Kidney tubule cell (primary cell): ENCODE data around the gene AARSD1.
"Not testable (repeated sequence)": the region's sequence is repeated elsewhere in the genome, so short reads cannot be mapped to it uniquely, and the experiment has no call there.

ENCODE experiments used
- DNase-seq: peaks from one replicate; pipeline ENCODE4 v3.0.0-alpha.2; 2018; ENCODE audit warnings: low spot score

Gene AARSD1

DNA sequence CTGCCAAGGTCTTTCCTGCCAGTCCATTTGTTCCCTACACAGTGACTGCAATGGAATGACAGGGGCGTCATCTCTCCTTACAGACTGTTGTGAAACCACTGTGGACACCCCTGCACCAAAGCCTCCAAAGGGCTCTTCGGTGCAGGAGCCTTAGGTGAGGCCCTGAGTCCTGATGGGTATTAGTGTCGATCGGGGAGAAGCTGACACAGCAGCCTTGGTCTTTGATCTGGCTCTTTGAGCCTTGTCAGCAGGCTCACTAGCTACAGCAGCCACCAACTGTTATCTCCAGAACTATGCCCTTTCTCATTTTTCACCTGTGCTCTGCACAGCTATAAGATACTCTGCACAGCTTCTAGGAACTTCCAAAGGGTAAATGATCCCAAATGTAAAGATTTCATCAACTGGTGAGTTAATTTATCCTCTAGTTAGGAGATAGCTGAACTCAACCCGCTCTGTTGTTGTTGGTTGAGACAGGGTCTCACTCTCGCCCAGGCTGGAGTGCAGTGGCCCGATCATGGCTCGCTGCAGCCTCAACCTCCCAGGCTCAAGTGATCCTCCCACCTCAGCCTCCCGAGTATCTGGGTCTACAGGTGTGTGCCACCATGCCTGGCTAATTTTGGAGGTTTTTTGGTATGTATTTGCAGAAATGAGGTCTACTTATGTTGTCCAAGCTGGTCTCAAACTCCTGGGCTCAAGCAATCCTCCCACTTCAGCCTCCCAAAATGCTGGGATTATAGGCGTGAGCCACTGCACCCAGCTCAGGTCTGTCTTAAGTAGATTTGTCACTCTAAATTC, 44.0 kb downstream of the AARSD1 start:
- no peak for DNase-seq

DNA sequence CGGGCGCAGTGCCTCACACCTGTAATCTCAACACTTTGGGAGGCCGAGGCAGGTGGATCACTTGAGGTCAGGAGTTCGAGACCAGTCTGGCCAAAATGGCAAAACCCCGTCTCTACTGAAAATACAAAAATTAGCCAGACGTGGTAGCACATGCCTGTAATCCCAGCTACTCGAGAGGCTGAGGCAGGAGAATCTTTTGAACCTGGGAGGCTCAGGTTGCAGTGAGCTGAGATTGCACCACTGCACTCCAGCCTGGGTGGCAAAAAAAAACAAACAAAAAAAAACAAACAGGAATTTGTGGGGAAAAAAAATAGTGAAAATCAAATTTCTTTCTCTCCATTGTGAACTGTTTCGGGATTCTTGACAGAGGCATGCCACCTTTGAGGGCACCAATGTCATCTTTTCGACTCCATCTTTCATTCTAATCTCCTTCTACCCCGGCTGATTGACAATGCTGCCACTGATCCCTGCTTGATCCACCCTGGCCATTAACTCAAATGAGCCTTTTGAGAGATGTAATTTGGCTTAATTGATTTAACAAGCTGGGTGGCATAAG, 44.7 kb downstream of the AARSD1 start:
- not testable (repeated sequence) for DNase-seq

DNA sequence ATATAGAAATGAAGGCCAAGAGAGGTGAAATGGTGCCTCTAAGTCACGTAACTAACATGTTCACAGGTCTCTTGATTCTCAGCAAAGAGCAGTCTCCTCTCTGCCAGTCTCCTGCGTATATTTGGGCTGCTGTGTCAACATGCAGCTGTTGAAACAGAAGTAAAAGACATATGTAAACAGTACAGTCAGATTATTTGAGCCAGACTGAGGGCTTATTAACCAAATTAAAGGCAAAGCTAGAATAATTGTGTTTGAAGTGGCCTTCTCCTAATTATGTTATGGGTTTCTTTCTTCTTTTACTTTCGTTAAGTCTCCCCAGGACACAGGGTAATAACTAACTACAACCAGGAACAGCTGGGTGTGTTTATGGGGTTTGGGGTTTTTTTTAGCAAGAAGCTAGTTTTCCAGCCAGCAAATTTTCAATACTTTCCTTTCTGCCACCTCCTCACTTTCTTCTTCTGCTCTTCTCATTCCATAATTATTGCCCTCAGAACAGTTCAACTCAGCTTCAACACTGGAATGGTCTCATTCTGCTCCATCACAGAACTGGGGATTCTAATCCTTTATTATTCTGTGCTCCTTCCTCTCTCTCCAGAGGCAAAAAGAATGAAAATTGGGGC, 45.2 kb downstream of the AARSD1 start:
- DNase-seq: no peak

DNA sequence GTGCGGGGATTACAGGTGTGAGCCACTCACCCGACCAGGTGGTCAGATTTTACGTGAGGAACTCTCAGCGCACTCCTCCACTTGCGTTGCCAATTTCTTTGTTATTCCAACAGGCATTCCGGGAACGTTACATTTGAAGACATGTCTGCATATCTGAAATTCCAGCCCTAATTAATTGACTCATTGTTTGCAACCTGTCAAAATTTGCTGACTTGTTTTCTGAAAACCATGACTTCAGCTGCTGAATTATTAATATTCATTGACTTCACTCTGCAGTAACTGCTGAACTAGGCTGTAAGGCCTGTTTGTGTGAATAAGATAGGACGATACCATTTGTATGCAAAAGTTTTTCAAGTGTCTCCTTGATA, 47.0 kb downstream of the AARSD1 start:
- peak; percentile 55 for DNase-seq

DNA sequence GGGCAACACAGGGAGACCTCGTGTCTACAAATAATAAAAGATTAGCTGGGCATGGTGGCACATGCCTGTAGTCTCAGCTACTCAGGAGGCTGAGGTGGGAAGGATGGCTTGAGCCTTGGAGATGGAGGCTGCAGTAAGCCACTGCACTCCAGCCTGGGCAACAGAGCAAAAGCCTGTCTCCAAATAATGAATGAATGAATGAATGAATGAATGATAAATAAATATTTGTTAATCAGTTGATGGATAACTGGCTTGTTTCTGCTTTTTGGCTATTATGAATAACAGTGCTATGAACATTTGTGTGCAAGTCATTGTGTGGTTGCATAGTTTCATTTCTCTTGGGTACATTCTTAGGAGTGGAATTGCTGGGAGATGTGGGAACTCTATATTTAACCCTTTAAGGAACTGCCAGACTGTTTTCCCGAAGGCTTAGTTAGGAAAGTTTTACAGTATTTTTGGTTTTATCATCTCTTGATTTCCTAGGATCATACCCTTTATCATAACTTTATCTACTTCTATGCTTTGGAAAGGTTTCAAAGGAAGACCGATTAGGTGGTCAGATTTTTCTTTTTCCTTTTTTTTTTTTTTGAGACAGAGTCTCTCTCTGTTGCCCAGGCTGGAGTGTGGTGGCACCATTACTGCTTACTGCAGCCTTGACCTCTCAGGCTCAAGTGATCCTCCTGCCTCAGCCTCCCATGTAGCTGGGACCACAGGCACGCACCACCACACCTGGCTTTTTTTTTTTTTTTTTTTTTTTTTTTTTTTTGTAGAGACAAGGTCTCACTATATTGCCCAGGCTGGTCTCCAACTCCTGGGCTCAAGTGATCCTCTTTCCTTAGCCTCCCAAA, 47.6 kb downstream of the AARSD1 start:
- not testable (repeated sequence) for DNase-seq

DNA sequence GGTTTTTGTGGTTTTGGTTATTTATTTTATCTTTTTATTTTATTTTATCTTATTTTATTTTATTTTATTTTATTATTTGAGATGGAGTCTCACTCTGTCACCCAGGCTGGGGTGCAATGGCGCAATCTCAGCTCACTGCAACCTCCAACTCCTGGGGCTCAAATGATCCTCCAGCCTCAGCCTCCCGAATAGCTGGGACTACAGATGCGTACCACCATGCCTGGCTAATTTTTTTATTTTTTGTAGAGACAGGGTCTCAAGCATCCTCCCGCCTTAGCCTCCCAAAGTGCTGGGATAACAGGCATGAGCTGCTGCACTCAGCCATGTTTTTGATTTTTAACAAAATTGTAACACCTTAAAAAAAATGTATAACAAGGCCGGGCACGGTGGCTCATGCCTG, 49.0 kb downstream of the AARSD1 start:
- not testable (repeated sequence) for DNase-seq

DNA sequence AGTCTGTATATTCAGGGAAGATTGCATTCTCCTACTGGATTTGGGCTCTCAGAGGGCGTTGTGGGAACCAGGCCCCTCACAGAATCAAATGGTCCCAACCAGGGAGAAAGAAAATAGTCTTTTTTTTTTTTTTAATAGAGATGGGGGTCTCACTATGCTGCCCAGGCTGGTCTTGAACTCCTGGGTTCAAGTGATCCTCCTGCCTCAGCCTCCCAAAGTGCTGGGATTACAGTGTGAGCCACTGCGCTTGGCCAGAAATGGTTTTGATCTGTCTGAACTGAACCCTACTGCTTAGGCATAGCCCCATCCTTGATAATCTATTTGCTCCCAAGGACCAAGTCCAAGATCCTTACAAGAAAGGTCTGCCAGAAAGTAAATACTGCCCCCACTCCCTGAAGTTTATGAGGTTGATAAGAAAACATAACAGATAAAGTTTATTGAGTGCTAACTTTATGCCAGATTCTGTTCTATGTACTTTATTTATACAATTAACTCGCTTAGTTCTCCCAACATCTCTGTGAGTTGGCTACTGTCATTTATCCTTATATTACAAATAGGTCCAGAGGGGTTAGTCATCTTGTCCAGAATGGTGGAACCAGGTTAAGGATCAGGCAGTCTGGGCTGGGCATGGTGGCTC, 50.2 kb downstream of the AARSD1 start:
- no peak for DNase-seq

DNA sequence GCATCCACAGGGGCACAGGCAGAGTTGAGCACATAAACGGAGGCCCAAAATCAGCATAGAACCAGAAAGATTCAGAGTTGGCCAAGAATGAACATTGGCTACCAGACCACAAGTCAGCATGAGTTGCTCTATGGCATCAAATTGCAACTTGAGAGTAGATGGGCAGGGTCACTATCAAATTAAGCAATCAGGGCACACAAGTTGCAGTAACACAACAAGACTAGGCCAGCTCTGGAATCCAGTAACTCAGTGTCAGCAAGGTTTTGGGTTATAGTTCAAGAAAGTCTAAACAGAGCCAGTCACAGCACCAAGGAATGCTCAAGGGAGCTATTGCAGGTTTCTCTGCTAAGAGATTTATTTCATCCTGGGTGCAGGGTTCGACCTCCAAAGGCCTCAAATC, 50.7 kb downstream of the AARSD1 start:
- DNase-seq: no peak

DNA sequence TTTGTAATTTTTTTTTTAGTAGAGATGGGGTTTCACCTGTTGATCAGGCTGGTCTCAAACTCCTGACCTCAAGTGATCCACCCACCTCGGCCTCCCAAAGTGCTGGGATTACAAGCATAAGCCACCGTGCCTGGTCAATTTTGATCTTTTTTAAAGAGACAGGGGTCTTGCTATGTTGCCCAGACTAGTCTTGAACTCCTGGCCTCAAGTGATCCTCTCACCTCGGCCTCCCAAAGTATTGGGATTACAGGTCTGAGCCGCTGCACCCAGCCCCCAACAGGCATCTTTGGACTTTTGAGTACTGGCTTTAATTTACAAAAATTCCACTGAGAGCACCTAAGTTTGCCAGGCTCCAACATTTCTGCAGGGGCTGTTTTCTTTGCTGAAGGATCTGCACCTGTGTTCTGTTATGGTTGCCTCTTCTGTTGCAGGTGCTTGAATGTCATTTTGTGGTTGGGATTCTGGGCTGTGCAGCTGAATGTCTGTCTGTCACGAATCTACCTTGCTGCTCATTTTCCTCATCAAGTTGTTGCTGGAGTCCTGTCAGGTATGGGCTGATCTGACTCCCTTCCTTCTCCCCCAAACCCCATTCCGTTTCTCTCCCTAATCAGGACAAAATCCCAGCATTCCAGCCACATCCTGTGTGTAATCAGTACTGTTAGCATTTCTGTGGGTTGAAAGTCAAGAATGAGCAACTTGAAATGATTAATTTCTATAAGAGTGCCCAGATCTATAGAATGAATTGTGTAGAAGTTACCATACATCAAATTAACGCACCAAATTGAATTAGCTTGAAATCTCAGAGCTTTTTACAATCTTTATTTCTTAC, 55.2 kb downstream of the AARSD1 start:
- DNase-seq: no peak

DNA sequence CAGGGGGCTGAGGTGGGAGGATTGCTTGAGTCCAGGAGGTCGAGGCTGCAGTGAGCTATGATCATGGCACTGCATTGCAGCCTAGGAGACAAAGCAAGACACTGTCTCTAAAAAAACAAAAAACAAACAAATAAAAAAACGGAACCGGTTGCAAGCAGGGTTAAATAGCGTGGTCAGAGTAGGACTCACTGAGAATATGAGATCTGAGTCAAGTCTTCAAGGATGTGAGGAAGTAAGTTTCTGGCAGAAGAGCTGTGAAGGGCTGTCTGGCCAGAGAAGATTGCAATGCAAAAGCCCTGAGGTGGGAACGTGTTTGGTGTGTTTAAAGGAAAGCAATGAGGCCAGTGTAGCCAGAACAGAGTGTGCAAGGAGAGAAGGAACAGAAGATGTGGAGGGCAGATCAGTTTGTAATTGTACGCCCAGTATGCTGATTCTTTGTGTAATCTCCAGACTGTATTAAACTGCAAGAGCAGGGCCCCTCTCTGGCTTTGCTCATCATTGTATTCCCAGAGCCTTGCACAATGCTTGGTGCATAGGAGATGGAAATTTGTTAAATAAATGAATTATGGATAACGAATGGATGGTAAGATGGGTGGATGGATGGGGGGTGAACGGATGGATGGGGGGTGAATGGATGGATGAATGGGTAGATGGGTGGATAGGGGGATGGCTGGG, 57.3 kb downstream of the AARSD1 start:
- DNase-seq: no peak

DNA sequence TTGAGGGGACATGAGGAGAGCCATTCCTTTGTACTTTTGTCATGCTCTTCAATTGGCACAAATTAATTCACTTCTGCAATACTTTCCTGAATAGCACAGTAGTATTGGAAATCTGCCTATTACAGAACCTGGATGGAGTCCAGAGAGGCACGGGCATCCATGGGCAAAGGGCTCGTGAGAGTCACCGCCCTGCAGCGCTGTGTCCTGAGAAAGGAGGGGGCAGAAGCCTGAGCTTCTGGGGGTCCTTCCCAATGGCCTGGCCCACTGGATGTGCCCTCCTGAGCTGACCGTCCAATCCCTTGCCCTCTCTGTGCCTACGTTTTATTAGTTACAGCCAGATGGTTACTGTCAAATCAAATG, 60.2 kb downstream of the AARSD1 start:
- DNase-seq: no peak

DNA sequence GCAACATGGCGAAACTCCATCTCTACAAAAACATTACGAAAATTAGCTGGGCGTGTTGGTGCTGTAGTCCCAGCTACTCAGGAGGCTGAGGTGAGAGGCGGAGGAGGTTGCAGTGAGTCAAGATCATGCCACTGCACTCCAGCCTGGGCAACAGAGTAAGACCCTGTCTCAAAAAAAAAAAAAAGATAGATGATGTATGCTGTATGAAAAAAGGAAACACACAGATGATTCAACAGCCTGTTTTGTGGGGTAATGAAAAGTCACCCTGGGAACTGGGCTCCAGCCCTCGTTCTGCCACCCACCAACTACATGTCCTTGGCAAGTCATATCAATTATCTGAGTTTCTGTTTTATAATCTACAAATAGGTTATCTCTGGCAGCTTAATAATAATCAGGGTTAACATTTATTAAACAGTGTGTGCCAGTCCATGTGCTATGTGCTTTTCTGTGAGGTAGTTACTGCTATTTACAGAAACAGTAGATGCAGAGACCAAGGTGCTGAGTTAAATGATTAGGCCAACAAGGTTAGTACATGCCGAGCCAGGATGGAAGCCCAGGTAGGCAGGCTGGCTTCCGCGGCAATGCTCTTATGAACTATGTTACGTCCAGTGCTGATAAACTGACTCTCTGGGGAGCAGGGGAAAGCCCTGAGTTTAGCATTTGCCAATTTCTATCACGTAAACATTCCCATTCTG, 62.6 kb downstream of the AARSD1 start:
- DNase-seq: no peak
